GM21526 (cell line): Measurements from ENCODE around the gene MAGED2.
"Not testable (repeated sequence)": the region's sequence is repeated elsewhere in the genome, so short reads cannot be mapped to it uniquely, and the experiment has no call there.

Source experiments
- ATAC-seq: cut with Tn5 transposase; IDR thresholded peaks from one replicate; pipeline ENCODE4 v1.9.1; 2021; ENCODE audit warnings: moderate library complexity; ENCODE audit not compliant: unreplicated experiment, low FRiP score

The MAGED2 gene

DNA sequence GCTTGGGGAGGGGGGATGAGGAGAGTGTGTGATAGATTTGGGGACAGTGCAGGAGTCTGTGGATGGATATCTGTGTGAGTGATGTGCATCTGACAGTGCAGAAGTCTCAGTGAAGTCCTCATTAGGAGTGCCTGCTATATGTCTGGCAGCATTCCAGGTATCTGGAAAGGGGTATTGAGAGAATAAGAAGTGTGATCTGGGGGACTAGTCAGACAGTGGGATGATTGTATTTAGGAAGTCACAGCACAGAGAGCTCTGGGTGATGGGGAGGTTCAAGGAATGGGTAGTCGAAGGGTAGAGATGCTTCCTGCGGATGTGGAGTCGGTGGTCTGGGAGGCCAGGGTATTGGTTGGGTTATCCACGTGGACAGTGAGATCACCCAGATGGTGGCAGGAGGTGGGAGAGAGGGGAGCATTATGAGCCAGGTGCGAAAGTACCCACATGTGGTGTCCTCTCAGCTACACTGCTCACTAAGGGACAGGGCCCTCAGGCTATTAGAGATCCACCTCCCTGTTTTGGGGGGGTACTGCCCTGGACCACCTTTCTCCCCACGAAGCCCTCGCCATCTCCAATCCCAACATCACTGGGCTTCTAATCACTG, 9.8 kb downstream of the MAGED2 start:
- no peak for ATAC-seq

DNA sequence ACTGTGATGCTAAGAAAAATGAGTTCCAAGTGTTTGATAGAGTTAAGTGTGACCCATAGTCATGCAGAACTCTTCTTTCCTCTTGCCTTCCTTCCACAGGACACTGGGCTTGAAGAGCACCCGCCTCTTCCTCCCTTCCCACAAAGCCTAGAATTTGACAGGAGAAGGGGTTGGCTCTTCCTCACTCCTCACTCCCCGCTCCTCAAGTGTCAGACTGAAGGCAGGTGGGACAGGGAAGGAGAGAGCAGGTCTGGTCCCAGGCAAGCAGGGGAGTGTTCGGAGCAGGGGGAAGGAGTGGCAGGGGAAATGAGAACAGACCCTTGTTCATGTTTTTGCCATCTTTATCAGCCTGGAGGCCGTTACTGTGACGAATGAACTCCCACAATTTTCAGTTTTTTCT, 10.7 kb downstream of the MAGED2 start:
- ATAC-seq: no peak

DNA sequence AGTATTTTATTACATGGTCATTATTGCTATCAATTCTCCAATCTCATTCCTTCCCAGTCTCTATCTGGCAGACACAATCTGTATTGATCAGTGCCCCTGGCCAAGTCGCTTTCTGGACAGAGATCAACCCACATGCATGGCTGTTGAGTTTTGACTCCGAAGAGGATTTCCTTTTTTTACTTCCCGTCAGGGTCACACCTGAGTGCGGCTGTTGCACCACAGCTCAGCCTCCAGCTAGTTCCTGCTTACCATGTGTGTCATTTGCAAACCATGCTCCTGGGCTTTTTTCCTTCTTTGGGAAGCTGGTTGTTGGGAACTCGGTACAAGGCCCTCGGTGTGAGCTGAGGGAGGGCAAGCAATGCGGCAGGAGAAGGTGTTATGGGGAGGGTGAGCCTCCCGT, 11.7 kb downstream of the MAGED2 start:
- ATAC-seq: no peak

DNA sequence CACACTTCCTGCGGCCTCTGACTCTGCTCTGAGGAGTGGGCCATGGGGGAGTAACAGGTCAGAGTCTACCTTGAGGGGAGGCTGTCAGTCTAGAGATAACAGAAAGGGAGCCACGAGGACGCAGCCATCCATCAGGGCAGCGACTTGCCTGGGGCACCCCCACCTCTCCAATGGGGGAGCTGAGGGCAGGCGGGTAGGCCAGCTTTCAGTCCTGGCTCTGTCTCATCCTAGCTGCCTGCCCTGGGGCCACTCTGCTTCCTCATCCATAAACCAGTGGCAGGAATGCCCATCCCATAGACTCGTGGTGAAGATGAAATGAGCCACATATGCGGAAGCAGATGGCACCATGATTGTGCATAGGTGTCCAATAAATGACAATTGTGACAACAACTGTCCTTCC, 13.2 kb downstream of the MAGED2 start:
- no peak for ATAC-seq

DNA sequence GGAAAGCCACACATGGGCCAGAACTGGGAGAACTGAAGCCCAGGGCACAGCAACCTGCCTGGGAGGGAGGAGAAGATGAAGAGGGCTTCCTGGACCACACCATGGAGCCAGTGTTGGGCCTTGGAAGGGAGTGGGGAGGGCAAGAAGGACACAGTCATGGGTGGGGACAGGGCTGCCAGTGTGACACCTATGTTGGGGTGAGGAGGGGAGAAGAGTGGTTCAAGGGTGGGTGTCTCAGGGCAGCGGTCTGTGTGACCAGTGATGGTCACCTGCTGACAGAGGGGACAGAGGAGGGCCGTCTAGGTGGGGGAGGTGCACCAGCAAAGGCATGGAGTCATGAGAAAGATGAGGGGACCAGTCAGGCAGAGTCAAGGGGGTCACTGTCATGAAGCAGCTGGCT, 13.8 kb downstream of the MAGED2 start:
- ATAC-seq: no peak

DNA sequence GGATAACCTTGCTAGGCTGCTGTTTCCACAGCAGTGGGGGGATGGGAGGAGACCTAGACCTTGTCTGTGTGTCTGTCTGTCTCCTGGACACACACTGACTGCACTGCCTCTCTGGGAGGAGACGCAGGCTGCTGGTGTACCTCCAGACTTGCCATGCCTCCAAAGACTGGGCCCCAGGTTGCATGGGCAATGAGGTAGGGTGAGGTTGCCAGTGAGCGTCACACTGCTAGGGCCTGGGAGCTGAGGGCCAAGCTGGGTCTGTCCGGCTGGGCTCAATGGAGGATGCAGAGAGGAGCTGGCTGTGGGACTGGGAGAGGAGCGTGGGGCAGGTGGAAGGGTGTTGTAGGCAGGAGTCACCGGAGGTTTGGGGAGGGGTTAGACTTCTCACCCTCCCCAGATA, 16.6 kb downstream of the MAGED2 start:
- no peak for ATAC-seq

DNA sequence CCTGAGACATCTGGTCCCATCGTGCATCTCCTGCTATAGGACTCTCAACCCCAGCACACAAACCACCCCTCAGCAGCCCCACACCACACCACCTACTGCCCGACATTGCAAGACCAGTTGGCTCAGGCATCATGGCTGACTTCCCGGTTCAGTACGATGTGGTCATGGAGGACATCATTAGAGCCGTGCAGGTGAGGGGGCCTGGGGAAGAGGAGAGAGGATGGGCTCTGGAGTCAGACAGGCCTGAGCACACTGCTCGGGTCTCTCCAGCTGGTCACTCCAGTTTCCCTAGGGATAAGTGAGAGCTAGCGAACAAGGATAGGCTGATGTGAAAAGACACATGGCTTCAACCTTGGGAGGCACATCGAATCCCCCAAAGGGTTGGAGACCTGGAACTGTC, 17.2 kb downstream of the MAGED2 start:
- ATAC-seq: no peak

DNA sequence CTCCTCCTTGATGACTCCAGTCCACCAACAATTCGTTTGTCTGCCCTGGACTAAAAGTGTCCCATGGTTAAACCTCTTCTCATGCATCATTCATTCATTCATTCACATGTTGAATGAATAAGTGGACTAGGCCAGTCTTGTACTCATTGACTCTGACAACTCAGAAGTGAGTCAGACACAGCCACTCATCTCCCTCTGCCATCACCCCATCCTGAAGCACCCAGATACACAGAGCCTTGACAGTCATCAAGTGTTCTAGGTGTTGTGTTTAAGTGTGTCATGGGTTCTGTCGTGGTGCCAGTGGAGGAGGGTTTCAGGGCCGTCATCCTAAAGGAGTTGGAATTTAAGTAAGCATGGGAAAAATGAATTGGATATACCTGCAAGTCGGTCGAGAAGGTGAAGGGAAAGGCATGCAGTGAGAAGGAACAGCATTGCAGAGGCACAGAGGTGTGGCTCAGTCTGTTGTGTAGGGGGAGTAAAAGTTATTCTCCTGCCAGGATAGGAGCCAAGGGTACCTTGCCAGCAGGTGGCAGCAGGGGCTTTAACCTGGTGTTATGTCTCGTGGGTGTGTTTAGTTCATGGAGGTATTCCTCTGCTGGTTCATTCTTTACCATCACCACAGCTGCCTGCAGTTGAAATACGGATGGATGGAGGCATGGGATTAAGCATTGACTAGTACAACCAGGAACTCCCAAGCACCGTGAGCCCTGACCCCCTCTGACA, 18.3 kb downstream of the MAGED2 start:
- ATAC-seq: no peak

DNA sequence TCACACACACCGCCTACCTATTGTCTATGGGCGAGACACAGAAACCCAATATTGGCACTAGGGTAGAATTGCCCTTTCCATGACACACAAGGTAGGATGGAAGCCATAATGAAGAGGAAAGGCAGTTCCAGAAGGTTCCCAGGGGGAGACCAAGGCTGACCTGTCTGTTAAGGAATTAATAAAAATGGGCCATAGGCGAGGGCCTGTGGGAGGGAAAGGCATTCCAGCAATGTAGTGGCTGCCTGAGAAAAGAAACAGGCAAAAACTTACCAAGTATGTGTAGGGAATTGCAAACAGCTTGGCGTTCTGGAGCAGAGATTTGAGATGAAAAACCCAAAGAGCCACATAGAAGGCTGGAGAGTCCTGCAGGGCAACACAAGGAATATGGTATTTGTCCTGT, 19.1 kb downstream of the MAGED2 start:
- ATAC-seq: no peak

DNA sequence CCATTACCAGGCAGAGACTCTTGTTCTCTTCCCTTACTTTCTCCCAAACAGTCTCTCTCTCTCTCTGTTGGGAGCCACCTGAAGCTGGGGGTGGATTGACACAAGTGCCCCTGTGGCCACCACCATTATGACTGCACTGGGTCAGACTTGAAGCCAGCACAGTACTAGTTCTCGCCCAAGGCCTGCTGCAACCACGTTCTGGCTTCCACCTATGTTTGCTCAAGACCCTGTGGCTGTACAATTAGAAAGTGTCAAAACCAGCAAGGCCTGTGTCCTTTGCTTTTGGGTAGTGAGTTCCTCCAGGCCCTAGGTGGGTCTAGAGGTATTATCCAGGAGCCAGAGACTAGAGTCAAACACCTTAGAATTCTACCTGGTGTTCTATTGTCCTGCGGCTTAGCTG, 31.0 kb downstream of the MAGED2 start:
- ATAC-seq: no peak

DNA sequence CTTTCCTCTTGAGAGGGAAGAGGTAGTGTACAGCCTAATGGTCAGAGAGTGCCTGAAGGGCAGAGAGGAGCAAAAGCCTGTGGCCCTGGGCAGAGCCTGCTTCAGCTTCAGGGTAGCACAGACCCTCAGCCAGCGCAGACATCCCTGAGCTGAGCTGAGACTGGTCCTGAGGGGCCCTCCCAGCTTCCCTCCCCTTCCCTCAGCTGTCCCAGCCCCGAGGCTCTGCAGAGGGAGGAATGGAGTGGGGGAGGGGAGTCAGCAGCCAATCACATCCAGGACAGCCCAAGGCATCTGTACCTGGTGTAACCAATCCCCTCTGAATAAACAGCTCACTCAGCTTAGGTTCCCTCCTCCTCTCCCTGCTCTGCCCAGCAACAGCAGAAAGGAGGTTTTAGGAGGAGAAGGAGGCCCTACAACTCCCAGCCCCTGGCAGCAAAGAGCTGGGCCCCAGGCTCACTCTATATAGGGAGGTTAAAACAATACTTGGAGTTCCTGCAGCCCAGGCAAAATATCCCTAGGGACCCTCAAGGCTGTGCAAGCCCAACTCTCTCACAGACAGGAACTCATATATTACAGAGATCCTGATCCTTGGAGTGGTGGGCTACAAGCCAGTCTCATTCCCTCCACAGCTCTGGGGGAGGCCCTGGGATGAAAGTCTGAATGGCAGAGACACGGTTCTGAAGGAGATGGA, 33.8 kb downstream of the MAGED2 start:
- ATAC-seq: not testable (repeated sequence)

DNA sequence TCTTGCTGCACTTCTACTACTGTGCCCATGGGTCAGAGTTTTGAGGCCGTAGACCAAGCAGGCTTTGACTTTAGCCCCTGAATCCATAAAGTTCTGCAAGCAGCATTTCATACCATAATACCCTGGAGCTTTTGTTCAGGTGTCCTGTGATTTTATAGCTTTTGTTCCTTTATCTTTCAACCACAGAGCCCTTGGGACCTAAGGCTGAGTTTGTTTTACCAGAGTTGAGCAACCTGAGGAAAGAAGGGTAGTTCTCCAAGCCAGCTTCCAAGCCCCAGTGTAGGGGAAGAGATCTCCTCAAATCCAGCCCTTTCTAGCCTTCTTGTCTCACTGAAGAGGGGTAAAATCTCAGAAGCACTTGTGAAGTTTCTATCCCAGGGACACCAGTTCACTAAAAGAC, 35.1 kb downstream of the MAGED2 start:
- no peak for ATAC-seq

DNA sequence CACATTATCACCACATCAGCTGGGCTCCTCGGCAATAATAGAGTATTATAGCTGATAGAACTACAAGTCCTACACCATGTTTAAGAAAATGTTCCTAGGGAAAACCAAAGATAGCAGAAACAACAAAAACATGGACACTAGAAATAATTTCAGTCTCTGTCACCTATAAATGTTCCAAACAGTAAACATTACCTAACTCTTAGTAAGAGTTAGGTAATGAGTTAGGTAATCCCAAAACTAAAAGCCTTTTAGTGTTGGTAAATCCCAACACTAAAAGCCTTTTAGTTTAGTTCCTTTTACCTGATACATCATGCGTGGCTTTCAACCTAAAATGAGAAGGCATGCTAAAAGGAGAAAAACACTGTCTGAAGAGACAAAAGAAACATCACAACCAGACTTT, 35.5 kb downstream of the MAGED2 start:
- ATAC-seq: no peak

DNA sequence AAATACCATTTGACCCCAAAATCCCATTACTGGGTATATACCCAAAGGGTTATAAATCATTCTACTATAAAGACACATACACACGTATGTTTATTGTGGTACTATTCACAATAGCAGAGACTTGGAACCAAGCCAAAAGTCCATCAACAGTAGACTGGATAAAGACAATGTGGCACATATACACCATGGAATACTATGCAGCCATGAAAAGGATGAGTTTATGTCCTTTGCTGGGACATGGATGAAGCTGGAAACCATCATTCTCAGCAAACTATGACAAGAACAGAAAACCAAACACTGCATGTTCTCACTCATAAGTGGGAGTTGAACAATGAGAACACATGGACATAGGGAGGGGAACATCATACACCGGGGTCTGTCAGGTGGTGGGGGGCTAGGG, 40.2 kb downstream of the MAGED2 start:
- ATAC-seq: not testable (repeated sequence)

DNA sequence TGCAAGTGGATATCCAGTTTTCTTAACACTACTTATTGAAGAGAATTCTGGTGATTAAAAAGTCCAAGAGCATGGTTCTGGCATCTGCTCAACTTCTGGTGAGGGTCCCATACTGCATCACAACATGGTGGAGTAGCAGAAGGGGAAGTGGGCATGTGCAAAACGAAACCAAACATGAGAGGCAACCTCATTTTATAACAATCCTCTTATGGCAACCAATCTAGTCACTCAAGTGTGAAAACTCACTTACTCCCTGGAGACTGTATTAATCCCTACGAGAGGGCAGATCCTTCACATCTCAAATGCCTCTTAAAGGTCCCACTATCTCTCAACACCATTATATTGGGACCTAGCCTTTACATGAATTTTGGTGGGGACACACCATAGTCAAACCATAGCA, 57.7 kb downstream of the MAGED2 start:
- no peak for ATAC-seq
